Endothelial cell of hepatic sinusoid (primary cell): ENCODE results near the gene TMEM176A.
"Not testable (repeated sequence)": the region's sequence is repeated elsewhere in the genome, so short reads cannot be mapped to it uniquely, and the experiment has no call there.

Experiments
- in situ Hi-C: cut with HindIII; loops from 2 replicates; pipeline ENCODE4 v1.10.0; 2017; ENCODE audit warnings: low sequenced_read_pairs

The TMEM176A gene

DNA sequence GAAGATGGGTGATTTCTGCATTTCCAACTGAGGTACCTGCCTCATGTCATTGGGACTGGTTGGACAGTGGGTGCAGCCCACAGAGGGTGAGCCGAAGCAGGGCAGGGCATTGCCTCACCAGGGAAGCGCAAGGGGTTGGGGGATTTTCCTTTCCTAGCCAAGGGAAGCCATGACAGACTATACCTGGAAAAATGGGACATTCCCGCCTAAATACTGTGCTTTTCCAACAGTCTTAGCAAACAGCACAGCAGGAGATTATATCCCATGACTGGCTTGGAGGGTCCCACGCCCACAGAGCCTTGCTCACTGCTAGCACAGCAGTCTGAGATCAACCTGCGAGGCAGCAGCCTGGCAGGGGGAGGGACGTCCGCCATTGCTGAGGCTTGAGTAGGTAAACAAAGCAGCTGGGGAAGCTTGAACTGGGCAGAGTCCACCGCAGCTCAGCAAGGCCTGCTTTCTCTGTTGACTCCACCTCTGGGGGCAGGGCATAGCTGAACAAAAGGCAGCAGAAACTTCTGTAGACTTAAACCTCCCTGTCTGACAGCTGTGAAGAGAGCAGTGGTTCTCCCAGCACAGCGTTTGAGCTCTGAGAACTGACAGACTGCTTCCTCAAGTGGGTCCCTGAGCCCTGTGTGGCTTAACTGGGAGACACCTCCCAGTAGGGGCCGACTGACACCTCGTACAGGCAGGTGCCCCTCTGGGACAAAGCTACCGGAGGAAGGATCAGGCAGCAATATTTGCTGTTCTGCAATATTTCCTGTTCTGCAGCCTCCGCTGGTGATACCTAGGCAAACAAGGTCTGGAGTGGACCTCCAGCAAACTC, 7.3 kb downstream of the TMEM176A start:
- in situ Hi-C loops, result not testable (repeated sequence)

DNA sequence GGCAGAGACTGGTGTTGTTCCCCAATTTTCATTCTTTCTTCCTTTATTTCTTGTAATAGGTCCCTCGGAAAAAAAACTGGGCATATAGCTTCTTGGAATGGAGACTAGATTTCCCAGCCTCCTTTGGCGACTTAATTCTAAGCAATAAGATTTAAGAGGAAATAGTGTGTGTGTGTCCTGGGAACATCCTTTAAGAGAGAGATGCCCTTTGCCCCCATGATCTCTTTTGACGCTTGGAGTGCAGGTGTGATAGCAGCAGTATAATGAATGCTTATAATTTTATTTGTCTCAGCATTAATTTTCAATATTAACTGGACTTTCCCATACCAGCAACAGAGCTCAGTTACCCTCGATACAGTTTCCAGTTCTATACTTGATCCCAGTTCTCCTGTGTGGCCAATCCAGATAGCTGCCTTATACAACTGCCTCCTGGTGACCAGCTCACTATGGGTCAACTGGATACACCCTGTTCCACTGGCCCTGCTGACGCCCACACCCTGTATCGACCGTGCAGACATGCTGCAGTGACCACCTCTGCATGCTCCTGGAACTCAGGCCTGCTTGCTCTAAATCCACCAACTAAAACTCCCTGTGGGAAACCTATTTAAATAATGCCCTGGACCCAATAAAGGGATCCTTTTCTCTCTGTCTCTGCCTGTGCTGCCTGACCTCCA, 13.9 kb downstream of the TMEM176A start:
- in situ Hi-C loops, result no loop called here

DNA sequence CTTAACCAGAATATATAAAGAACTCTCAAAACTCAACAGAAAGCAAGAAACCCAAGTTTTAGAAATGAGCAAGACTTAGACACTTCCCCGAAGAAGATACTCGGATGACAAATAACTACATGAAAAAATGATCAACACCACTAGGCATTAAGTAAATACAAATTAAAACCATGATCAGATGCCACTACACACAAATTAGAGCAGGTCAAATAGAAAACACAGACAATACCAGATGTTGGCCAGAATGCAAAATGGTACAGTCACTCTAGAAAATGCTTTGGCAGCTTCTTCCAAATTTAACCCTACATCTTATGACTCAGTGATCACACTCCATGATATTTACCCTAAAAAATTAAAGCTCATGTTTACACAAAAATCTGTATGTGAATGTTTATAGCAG, 18.4 kb downstream of the TMEM176A start:
- in situ Hi-C loops, result no loop called here

- in situ Hi-C loops, result no loop called here
Measured at GRCh38 chr7:150820148-150820547, 19.6 kb downstream of the TMEM176A start.

- in situ Hi-C loops, result no loop called here
Measured at GRCh38 chr7:150820578-150821198, 20.1 kb downstream of the TMEM176A start.

- in situ Hi-C loops, result no loop called here
Measured at GRCh38 chr7:150823043-150823442, 22.5 kb downstream of the TMEM176A start.

DNA sequence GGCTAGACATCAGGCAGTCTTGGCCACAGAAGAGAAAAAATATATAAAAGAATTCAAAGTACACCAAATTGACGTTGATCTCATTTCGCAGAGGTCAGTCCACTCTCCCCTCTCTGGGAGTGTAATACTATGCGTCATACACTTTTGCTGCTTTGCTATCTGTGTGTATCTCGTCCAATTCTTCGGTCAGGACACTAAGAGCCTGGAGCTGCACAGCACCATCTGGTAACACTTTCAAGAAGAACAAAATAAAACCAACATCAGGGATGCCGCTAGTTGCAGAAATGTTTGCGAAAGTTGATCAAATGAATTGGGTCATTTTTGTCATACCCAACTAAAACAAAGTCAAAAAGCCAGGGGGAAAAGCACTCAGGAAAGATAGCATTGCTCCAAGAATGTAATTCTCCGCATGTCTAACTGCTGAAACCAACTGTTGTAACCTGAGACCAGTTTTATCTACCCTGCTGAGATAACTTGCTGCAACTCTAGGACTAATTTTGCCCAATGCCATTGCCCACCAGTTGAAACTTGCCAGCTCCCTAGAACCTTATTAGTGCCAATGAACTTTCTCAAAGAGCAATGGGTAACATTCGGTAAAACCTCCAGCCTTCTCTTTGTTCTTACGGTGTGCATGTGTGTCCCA, 23.0 kb downstream of the TMEM176A start:
- in situ Hi-C loops, result no loop called here

DNA sequence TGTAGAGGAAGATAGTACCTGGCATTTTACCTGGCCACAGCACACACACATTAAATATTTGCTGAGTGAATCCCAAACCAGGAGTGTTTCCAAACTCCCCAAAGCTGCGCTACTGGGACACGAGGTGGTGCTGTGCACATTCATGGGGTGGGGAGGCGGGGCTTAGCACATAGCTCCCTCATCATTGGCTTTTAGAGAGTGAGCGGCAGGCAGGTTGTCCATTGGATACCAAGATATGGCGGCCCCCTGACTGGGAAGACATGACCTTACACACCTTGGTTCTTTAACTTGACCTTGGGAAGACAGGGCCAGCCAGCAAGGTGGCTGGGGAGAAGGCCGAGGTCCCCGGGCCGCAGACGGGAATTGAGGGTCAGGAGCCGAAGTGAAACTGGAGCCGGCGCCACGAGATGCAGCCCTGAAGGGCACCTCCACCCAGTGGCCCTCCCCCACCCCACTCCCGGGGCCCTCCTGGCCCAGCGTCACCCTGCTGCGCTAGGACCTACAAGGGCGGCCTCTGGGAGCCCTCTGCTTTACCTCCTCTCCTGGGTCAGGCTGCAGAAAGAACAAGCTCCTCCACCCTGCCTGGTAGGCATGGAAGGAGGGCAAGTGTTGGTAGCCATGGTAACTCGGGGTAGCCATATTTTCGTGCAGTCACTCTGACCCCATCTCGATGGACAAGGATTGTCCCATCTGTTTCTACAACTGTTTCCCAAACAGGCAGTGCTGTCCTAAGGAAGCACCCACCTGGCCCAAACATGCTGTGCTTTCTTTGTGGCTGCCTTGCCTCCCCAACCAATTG, 24.0 kb downstream of the TMEM176A start:
- in situ Hi-C loops, result no loop called here

- in situ Hi-C loops, result no loop called here
Measured at GRCh38 chr7:150826061-150826849, 25.7 kb downstream of the TMEM176A start.

DNA sequence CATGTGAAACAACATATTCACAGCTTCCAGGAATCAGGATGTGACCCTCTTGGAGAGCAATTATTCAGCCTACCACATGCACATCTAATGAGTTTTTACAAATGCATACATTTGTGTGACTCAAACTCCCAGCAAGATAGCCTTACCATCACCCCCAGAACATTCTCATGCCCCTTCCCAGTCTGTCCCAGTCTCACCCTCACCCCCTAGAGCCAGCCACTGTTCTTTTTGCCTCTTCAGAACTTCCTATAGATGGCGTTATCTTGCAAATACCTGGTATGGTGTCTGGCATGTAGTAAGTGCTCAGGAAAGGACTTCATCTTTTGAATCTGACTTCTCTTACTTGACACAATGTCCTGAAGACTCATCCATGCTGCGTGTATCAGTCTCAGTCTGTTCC, 27.8 kb downstream of the TMEM176A start:
- in situ Hi-C loops, result no loop called here

GRCh38 chr7:150829426-150829825, 28.9 kb downstream of the TMEM176A start:
- in situ Hi-C loops, result no loop called here

DNA sequence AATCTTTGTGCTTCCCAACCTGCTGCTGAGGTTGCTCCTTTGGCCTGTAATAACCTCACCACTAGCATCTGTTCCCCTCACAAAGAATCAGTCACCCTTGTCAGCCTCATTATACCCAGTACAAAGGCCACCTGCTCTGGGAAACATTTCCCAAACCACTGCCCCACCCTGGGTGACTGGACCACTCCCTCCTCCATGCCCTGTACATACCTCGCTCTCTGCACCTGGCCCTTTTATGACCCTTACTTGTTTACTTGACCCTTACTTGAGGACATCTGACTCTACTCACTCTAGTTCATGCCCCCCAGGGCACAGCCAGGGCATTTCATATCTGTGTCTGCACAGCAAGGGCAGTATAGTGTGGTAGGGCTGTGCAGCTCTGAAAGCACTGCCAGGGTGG, 30.4 kb downstream of the TMEM176A start:
- in situ Hi-C loops, result no loop called here

GRCh38 chr7:150831851-150832250, 31.3 kb downstream of the TMEM176A start:
- in situ Hi-C loops, result no loop called here

DNA sequence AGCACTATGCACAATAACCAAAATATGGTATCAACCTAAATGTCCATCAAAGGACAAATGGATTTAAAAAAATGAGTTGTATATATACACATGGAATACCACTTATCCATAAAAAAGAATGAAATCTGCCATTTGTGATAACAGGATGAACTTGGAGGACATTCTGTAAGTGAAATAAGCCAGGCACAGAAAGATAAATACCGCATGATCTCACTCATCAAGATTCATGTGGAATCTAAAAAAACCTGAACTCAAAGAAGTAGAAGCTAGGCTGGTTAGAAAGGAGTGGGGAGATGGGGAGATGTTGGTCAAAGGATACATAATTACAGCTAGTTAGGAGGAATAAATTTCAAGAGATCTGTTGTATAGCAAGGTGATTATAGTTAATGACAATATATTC, 34.5 kb downstream of the TMEM176A start:
- in situ Hi-C loops, result loop anchor here (5.0 kb wide), 1 partner anchor 33 kb away; the partner anchor contains the start of genes TMEM176A and TMEM176B

DNA sequence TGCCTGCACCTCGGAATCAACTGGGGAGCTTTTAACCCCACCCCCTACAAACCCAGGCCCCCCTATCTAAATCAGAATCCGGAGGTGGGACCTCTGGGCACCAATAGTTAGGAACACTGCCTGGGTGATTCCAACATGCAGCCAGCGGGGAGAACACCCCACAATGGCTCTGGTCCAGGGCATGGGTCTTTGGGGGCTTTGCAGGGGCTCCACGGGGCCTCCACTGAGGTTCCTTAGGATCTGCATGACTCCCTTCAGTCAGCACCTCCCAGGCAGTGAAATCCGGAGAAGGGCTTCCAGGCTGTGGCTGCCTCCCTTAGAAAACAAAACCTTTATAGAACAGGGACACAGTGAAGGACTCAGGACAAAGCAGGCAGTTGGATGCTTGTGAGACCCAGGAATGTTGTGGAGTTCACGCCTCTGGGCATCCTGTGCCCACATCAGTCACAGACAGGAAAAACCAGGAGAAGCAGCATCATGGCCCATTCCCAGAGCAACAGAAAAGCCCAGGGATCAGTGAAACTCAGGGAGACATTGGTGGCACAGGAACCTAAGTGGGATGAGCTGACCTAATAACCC, 35.2 kb downstream of the TMEM176A start:
- in situ Hi-C loops, result loop anchor here (5.0 kb wide), 1 partner anchor 33 kb away; the partner anchor contains the start of genes TMEM176A and TMEM176B

GRCh38 chr7:150838965-150839650, 38.5 kb downstream of the TMEM176A start:
- in situ Hi-C loops, result loop anchor here (5.0 kb wide), 1 partner anchor 37 kb away; the partner anchor contains the start of genes TMEM176A and TMEM176B

GRCh38 chr7:150842018-150842417, 41.4 kb downstream of the TMEM176A start:
- in situ Hi-C loops, result no loop called here

GRCh38 chr7:150842716-150843115, 42.1 kb downstream of the TMEM176A start:
- in situ Hi-C loops, result no loop called here
